Ishikawa (cell line): ENCODE data around the gene KNG1.

Source experiments
- CEBPB ChIP-seq: IDR thresholded peaks from 2 replicates; pipeline ENCODE4 v1.6.1; 2012
- CREB1 ChIP-seq: IDR thresholded peaks from 2 replicates; pipeline ENCODE4 v1.6.1; 2012; ENCODE audit warnings: low read depth
- EGR1 ChIP-seq: IDR thresholded peaks from 2 replicates; pipeline ENCODE4 v1.6.1; 2012
- EP300 ChIP-seq: IDR thresholded peaks from 2 replicates; pipeline ENCODE4 v1.6.1; 2012; ENCODE audit warnings: borderline replicate concordance
- FOXM1 ChIP-seq: IDR thresholded peaks from 2 replicates; pipeline ENCODE4 v1.6.1; 2012; ENCODE audit warnings: low read depth, borderline replicate concordance
- NFIC ChIP-seq: IDR thresholded peaks from 2 replicates; pipeline ENCODE4 v1.6.1; 2012
- RAD21 ChIP-seq: IDR thresholded peaks from 2 replicates; pipeline ENCODE4 v1.6.1; 2012; ENCODE audit warnings: low read depth
- REST ChIP-seq: IDR thresholded peaks from 2 replicates; pipeline ENCODE4 v1.6.1; 2012; ENCODE audit warnings: low read depth, mild to moderate bottlenecking
- TAF1 ChIP-seq: IDR thresholded peaks from 2 replicates; pipeline ENCODE4 v1.6.1; 2012; ENCODE audit warnings: low read depth, mild to moderate bottlenecking
- TCF12 ChIP-seq: IDR thresholded peaks from 2 replicates; pipeline ENCODE4 v1.6.1; 2012; ENCODE audit warnings: low read depth
- TEAD4 ChIP-seq: IDR thresholded peaks from 2 replicates; pipeline ENCODE4 v1.6.1; 2012
- USF1 ChIP-seq: IDR thresholded peaks from 2 replicates; pipeline ENCODE4 v1.6.1; 2012
- YY1 ChIP-seq: IDR thresholded peaks from 2 replicates; pipeline ENCODE4 v1.6.1; 2012; ENCODE audit warnings: low read depth
- ZBTB7A ChIP-seq: IDR thresholded peaks from 2 replicates; pipeline ENCODE4 v1.6.1; 2012; ENCODE audit warnings: low read depth
- TF ChIP-seq, protein P1 (sequence below): IDR thresholded peaks from 2 replicates; pipeline ENCODE4 v1.6.1; 2012

The KNG1 gene

DNA sequence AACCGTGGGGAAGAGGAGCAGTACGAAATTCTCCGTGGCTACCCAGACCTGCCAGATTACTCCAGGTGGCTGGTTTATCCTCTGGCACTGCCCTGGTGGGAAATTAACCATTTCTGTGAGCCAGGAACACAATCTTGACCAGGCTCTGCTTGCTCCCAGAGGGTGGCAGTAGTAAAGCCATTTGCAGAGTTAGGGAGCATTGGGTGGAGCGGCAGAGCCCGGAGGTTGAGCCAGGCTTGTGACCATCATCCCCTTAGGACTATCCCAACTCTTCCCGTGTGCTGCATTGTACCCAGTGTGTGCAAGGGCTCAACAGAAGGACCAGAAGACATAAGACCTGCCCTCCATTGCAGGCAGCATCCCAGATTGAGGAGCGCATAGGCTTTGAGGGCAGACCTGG lies 5.3 kb downstream of the KNG1 start:
- peak; percentile 26; the same call in 1 of the 2 replicates for TF ChIP-seq RAD21
- TF ChIP-seq TAF1, result no peak

DNA sequence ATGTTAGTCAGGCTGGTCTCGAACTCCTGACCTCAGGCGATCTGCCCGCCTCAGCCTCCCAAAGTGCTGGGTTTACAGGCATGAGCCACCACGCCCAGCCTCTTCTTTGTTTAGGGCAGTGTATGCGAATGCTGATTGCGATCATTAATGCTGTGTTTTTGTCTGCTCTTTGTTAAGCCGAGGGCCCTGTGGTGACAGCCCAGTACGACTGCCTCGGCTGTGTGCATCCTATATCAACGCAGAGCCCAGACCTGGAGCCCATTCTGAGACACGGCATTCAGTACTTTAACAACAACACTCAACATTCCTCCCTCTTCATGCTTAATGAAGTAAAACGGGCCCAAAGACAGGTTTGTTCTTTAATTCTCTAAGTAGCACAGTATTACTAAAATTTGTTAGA lies 7.8 kb downstream of the KNG1 start:
- TF ChIP-seq YY1 (no peak), USF1 (no peak), CEBPB (no peak), NFIC (no peak), REST (no peak), RAD21 (no peak), ZBTB7A (no peak), EGR1 (no peak), TCF12 (no peak)

- no peak for TF ChIP-seq TAF1
- TF ChIP-seq EP300, result no peak
- TF ChIP-seq CREB1, result no peak
- TF ChIP-seq, protein P1, sequence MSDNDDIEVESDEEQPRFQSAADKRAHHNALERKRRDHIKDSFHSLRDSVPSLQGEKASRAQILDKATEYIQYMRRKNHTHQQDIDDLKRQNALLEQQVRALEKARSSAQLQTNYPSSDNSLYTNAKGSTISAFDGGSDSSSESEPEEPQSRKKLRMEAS, result no peak
- no peak for TF ChIP-seq YY1
- no peak for TF ChIP-seq TEAD4
- no peak for TF ChIP-seq FOXM1
- no peak for TF ChIP-seq ZBTB7A
- TF ChIP-seq CEBPB, result no peak
- TF ChIP-seq NFIC, result no peak
- TF ChIP-seq RAD21, result no peak
- TF ChIP-seq USF1, result no peak
- no peak for TF ChIP-seq EGR1
- TF ChIP-seq TCF12, result no peak
- TF ChIP-seq REST, result no peak
These were observed 15.1 kb downstream of the KNG1 start for GRCh38 chr3:186732169-186732766.

GRCh38 chr3:186742618-186743380 lies 25.6 kb downstream of the KNG1 start:
- TF ChIP-seq RAD21 (no peak), ZBTB7A (no peak), TCF12 (no peak), FOXM1 (no peak)

DNA sequence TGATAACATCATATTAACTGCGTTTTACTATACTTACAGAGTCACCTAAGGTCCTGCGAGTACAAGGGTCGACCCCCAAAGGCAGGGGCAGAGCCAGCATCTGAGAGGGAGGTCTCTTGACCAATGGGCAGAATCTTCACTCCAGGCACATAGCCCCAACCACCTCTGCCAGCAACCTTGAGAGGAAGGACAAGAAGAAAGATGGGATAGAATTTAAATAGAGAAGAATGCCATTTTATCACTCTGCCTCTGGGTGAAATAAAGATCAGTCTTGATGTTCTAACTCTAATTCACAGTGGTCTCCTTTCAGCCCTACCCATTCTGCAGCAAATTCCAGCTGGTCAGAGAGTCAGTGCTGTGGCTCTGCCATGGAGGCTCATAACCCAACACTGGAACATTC lies 26.5 kb downstream of the KNG1 start:
- TF ChIP-seq YY1, result no peak
- no peak for TF ChIP-seq TAF1
- no peak for TF ChIP-seq EP300
- TF ChIP-seq CREB1, result no peak
- no peak for TF ChIP-seq RAD21
- no peak for TF ChIP-seq REST
- TF ChIP-seq USF1, result no peak
- no peak for TF ChIP-seq EGR1
- no peak for TF ChIP-seq TCF12
- no peak for TF ChIP-seq NFIC
- TF ChIP-seq CEBPB, result no peak
- TF ChIP-seq, protein P1, result no peak
- no peak for TF ChIP-seq TEAD4
- no peak for TF ChIP-seq FOXM1
- no peak for TF ChIP-seq ZBTB7A
